Glutamatergic neuron (in vitro differentiated cells): Measurements from ENCODE around the gene RANBP10. TPM values are rescaled to one million over a fixed set of nuclear protein-coding genes. Genes with fewer than 3 reads are reported as not detected.

Source experiments
- DNase-seq: peaks from one replicate; pipeline ENCODE4 v3.0.0; 2022
- H3K27ac Mint-ChIP-seq: one replicate; pipeline ENCODE4 v1.8.0; 2020; ENCODE audit warnings: mild to moderate bottlenecking, mixed read lengths, inconsistent platforms; ENCODE audit not compliant: unreplicated experiment
- H3K27me3 Mint-ChIP-seq: one replicate; pipeline ENCODE4 v1.8.0; 2020; ENCODE audit warnings: mild to moderate bottlenecking, moderate library complexity, mixed read lengths, inconsistent platforms; ENCODE audit not compliant: unreplicated experiment
- H3K36me3 Mint-ChIP-seq: one replicate; pipeline ENCODE4 v1.8.0; 2020; ENCODE audit warnings: mild to moderate bottlenecking, mixed read lengths, inconsistent platforms; ENCODE audit not compliant: unreplicated experiment
- H3K4me1 Mint-ChIP-seq: one replicate; pipeline ENCODE4 v1.8.0; 2020; ENCODE audit warnings: mild to moderate bottlenecking, low read depth, mixed read lengths, inconsistent platforms; ENCODE audit not compliant: unreplicated experiment
- H3K4me3 Mint-ChIP-seq: one replicate; pipeline ENCODE4 v1.8.0; 2020; ENCODE audit warnings: mild to moderate bottlenecking, mixed read lengths, inconsistent platforms; ENCODE audit not compliant: unreplicated experiment
- H3K9me3 Mint-ChIP-seq: one replicate; pipeline ENCODE4 v1.8.0; 2020; ENCODE audit warnings: mild to moderate bottlenecking, moderate library complexity, mixed read lengths, inconsistent platforms; ENCODE audit not compliant: unreplicated experiment
- total RNA-seq: library from RNA; stranded (reverse); fragmentation: NEBNext Ultra II Directional; extraction: Animal tissue kit (Norgen Biotek cat#: 25700); gene quantifications from one replicate; pipeline ENCODE4 v1.2.1, GENCODE V29; 2021; ENCODE audit not compliant: unreplicated experiment
- TF ChIP-seq, protein P1 (sequence below): fragments of 200-600 bp; sonication (generic); IDR thresholded peaks from one replicate; pipeline ENCODE4 v1.5.0; 2021; ENCODE audit not compliant: partially characterized antibody, unreplicated experiment

The RANBP10 gene
- total RNA-seq, 1 donor from 2014 or later, result 32.0 TPM

GRCh38 chr16:67707210-67707609 is 99.2 kb downstream of the RANBP10 start:
- Mint-ChIP-seq H3K27me3 (no peaks in the 10 kb centered on the region), H3K9me3 (no peaks in the 10 kb centered on the region), H3K36me3 (no peaks in the 10 kb centered on the region), H3K4me1 (peaks cover 12% of the 10 kb centered on the region), H3K27ac (no peak overlapping the region), H3K4me3 (no peak overlapping the region)
- TF ChIP-seq, protein P1, sequence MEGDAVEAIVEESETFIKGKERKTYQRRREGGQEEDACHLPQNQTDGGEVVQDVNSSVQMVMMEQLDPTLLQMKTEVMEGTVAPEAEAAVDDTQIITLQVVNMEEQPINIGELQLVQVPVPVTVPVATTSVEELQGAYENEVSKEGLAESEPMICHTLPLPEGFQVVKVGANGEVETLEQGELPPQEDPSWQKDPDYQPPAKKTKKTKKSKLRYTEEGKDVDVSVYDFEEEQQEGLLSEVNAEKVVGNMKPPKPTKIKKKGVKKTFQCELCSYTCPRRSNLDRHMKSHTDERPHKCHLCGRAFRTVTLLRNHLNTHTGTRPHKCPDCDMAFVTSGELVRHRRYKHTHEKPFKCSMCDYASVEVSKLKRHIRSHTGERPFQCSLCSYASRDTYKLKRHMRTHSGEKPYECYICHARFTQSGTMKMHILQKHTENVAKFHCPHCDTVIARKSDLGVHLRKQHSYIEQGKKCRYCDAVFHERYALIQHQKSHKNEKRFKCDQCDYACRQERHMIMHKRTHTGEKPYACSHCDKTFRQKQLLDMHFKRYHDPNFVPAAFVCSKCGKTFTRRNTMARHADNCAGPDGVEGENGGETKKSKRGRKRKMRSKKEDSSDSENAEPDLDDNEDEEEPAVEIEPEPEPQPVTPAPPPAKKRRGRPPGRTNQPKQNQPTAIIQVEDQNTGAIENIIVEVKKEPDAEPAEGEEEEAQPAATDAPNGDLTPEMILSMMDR, result no peak
- no peak for DNase-seq

DNA sequence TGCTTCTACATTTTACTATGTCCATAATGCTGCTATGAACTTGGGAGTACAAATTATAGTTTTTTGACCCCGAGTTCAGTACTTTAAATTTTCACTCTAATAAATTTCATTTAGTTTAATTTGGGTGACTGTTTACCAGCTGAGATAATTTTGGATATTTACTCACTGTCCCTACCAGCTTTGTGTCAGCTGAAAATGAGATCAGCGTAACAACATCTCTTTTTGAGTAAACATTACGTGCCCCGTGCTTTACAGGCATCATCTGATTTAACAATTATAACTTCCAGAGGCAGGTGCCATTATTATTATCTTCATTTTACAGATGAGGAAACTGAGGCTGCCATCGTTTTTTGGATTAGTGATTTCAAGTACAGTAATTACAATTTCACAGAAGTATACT is 102.2 kb downstream of the RANBP10 start:
- no peaks in the 10 kb centered on the region for H3K36me3 Mint-ChIP-seq
- peaks cover 12% of the 10 kb centered on the region for H3K4me1 Mint-ChIP-seq
- no peaks in the 10 kb centered on the region for H3K9me3 Mint-ChIP-seq
- TF ChIP-seq, protein P1, result no peak
- no peak overlapping the region for H3K4me3 Mint-ChIP-seq
- DNase-seq, result no peak
- H3K27me3 Mint-ChIP-seq, result no peaks in the 10 kb centered on the region
- no peak overlapping the region for H3K27ac Mint-ChIP-seq

GRCh38 chr16:67703626-67704025 is 102.7 kb downstream of the RANBP10 start:
- no peak overlapping the region for H3K27ac Mint-ChIP-seq

GRCh38 chr16:67702130-67702529 is 104.2 kb downstream of the RANBP10 start:
- Mint-ChIP-seq H3K27me3 (no peaks in the 10 kb centered on the region), H3K36me3 (peaks cover 10% of the 10 kb centered on the region), H3K9me3 (no peaks in the 10 kb centered on the region), H3K4me3 (no peak overlapping the region), H3K27ac (no peak overlapping the region), H3K4me1 (peaks cover 12% of the 10 kb centered on the region)
- TF ChIP-seq, protein P1, result no peak
- DNase-seq, result no peak

More at GRCh38 chr16:67703626-67704025, 102.7 kb downstream of the RANBP10 start:
- TF ChIP-seq, protein P1, result no peak
- Mint-ChIP-seq H3K36me3 (peaks cover 3% of the 10 kb centered on the region), H3K27me3 (no peaks in the 10 kb centered on the region), H3K4me1 (peaks cover 12% of the 10 kb centered on the region), H3K9me3 (no peaks in the 10 kb centered on the region), H3K4me3 (no peak overlapping the region)
- DNase-seq, result no peak

GRCh38 chr16:67701420-67701819 is 104.9 kb downstream of the RANBP10 start:
- peaks cover 10% of the 10 kb centered on the region for H3K36me3 Mint-ChIP-seq
- peaks cover 3% of the 10 kb centered on the region for H3K27me3 Mint-ChIP-seq
- no peaks in the 10 kb centered on the region for H3K9me3 Mint-ChIP-seq
- H3K4me1 Mint-ChIP-seq, result peaks cover 12% of the 10 kb centered on the region
- TF ChIP-seq, protein P1, result no peak
- no peak overlapping the region for H3K4me3 Mint-ChIP-seq
- no peak for DNase-seq
- no peak overlapping the region for H3K27ac Mint-ChIP-seq
